Activated T-cell treated with anti-CD3 and anti-CD28 coated beads for 48 hours (primary cell): Measurements from ENCODE around the gene ARHGDIG.
"Not testable (repeated sequence)": the region's sequence is repeated elsewhere in the genome, so short reads cannot be mapped to it uniquely, and the experiment has no call there.

Experiments used
- DNase-seq: peaks from one replicate; pipeline ENCODE4 v3.0.0-alpha.2; 2020; ENCODE audit warnings: low read depth

The ARHGDIG gene

DNA sequence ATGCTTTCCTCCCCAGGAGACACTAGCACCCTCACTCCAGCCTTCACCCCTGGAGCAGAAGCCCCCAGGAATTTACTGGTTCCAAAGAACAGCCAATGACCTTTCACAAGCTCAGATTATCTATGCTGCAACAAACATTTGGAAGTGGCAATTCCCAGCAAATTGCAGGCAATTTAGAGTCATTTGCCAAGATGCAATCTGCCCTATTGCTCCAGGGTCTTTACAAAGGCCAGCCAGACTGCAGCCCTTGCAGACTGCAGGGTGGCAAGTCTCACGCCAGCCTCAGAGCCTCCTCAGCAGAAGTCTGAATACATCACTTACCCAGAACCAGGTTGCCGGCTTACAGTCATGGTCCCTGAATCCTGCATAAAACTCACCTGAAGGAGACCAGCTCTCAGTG lies 50.4 kb downstream of the ARHGDIG start:
- DNase-seq = no peak

- not testable (repeated sequence) for DNase-seq
These were observed 50.9 kb downstream of the ARHGDIG start for GRCh38 chr16:331181-331814.
